Hepatocyte (in vitro differentiated cells): ENCODE results near the gene KRT23. TPM values are rescaled to one million over a fixed set of nuclear protein-coding genes. Genes with fewer than 3 reads are reported as not detected.

ENCODE experiments used
- DNase-seq: peaks from one replicate; pipeline ENCODE4 v3.0.0-alpha.2; 2016; ENCODE audit warnings: low spot score
- H2AFZ ChIP-seq: fragments of 200-600 bp; sonication (generic); 2 replicates; pipeline ENCODE4 v1.6.0; 2016; ENCODE audit warnings: antibody characterized with exemption, mild to moderate bottlenecking
- H3K27ac ChIP-seq: fragments of 200-600 bp; sonication (generic); 2 replicates; pipeline ENCODE4 v1.5.1; 2016; ENCODE audit warnings: mild to moderate bottlenecking
- H3K27me3 ChIP-seq: fragments of 200-600 bp; sonication (generic); 2 replicates; pipeline ENCODE4 v1.6.1; 2016
- H3K36me3 ChIP-seq: fragments of 200-600 bp; sonication (generic); replicated peaks from 2 replicates; pipeline ENCODE4 v1.5.1; 2016; ENCODE audit warnings: low read depth; ENCODE audit not compliant: insufficient read depth
- H3K4me1 ChIP-seq: fragments of 200-600 bp; sonication (generic); 2 replicates; pipeline ENCODE4 v1.5.1; 2016; ENCODE audit warnings: mild to moderate bottlenecking, moderate library complexity; ENCODE audit not compliant: insufficient read depth
- H3K4me2 ChIP-seq: fragments of 200-600 bp; sonication (generic); 2 replicates; pipeline ENCODE4 v1.6.0; 2016
- H3K4me3 ChIP-seq: fragments of 200-600 bp; sonication (generic); 2 replicates; pipeline ENCODE4 v1.5.1; 2016; ENCODE audit warnings: mild to moderate bottlenecking
- H3K79me2 ChIP-seq: fragments of 200-600 bp; sonication (generic); 2 replicates; pipeline ENCODE4 v1.6.0; 2017; ENCODE audit warnings: mild to moderate bottlenecking
- H3K9me2 ChIP-seq: fragments of 200-600 bp; sonication (generic); replicated peaks from 2 replicates; pipeline ENCODE4 v1.6.0; 2017; ENCODE audit warnings: mild to moderate bottlenecking; ENCODE audit not compliant: insufficient read depth
- H3K9me3 ChIP-seq: fragments of 200-600 bp; sonication (generic); 2 replicates; pipeline ENCODE4 v1.5.1; 2016; ENCODE audit warnings: low read depth, mild to moderate bottlenecking
- H4K20me1 ChIP-seq: fragments of 200-600 bp; sonication (generic); 2 replicates; pipeline ENCODE4 v1.6.0; 2016; ENCODE audit warnings: mild to moderate bottlenecking; ENCODE audit not compliant: insufficient read depth, poor library complexity, severe bottlenecking
- CTCF ChIP-seq: fragments of 200-600 bp; sonication (generic); IDR thresholded peaks from 2 replicates; pipeline ENCODE4 v1.5.1; 2016; ENCODE audit warnings: antibody characterized with exemption, mild to moderate bottlenecking; ENCODE audit not compliant: poor library complexity
- EZH2 ChIP-seq: fragments of 200-600 bp; sonication (generic); IDR thresholded peaks from 2 replicates; pipeline ENCODE4 v1.6.1; 2016; ENCODE audit warnings: antibody characterized with exemption, mild to moderate bottlenecking, borderline replicate concordance
- EZH2phosphoT487 ChIP-seq: fragments of 200-600 bp; sonication (generic); IDR thresholded peaks from one replicate; pipeline ENCODE4 v1.6.1; 2018; ENCODE audit warnings: antibody characterized with exemption, mild to moderate bottlenecking, low read depth, moderate library complexity; ENCODE audit not compliant: unreplicated experiment, severe bottlenecking
- WGBS: methylation state at CpG from one replicate; pipeline ENCODE4 v1.1.6; 2016; ENCODE audit warnings: low lambda C conversion rate; ENCODE audit errors: missing lambda C conversion rate; 5-methylcytosine and 5-hydroxymethylcytosine counted together
- polyA plus RNA-seq: library from polyadenylated mRNA; unstranded; fragments of >200 nt; fragmentation: Nextera tagmentation; extraction: Ambion mirVana; gene quantifications from 2 replicates; pipeline ENCODE4 v1.2.1, GENCODE V29; 2016
- total RNA-seq: library from RNA; depleted of rRNA; stranded (reverse); fragments of >200 nt; gene quantifications from 2 replicates; pipeline ENCODE4 v1.2.3, GENCODE V29; 2014

Gene KRT23
- total and polyA plus RNA-seq, 2 experiments from 2014 or later: 2.0 to 6.4 TPM

- no peaks in the 10 kb centered on the region for H3K9me2 ChIP-seq
- H3K79me2 ChIP-seq: no peaks in the 10 kb centered on the region
- H3K4me1 ChIP-seq: peaks cover 13% of the 10 kb centered on the region
- peak; percentile 75 for TF ChIP-seq CTCF
- no peak for TF ChIP-seq EZH2phosphoT487
- no peaks in the 10 kb centered on the region for H3K27me3 ChIP-seq
- no peaks in the 10 kb centered on the region for H3K9me3 ChIP-seq
- no peaks in the 10 kb centered on the region for H4K20me1 ChIP-seq
- peak; percentile 95 for DNase-seq
- peak overlapping the region; percentile 73 for H3K27ac ChIP-seq
- H2AFZ ChIP-seq: no peak overlapping the region
- no peak overlapping the region for H3K4me3 ChIP-seq
- WGBS: under 1% methylated on average over 5 of the region's 5 CpGs
- peak overlapping the region; percentile 11 for H3K4me2 ChIP-seq
- H3K36me3 ChIP-seq: no peaks in the 10 kb centered on the region
Observed at GRCh38 chr17:40909351-40909750, 28.1 kb downstream of the KRT23 start.

- no peaks in the 10 kb centered on the region for H3K79me2 ChIP-seq
- H3K4me3 ChIP-seq: no peak overlapping the region
- no peaks in the 10 kb centered on the region for H3K9me2 ChIP-seq
- DNase-seq: no peak
- no peaks in the 10 kb centered on the region for H3K36me3 ChIP-seq
- no peak overlapping the region for H2AFZ ChIP-seq
- WGBS: 91% methylated on average over 4 of the region's 4 CpGs
- H3K27ac ChIP-seq: no peak overlapping the region
- H3K27me3 ChIP-seq: no peaks in the 10 kb centered on the region
- H4K20me1 ChIP-seq: no peaks in the 10 kb centered on the region
- peaks cover 22% of the 10 kb centered on the region for H3K4me1 ChIP-seq
- H3K4me2 ChIP-seq: no peak overlapping the region
- TF ChIP-seq EZH2phosphoT487: no peak
- no peak for TF ChIP-seq EZH2
- no peak for TF ChIP-seq CTCF
- H3K9me3 ChIP-seq: no peaks in the 10 kb centered on the region
Observed at GRCh38 chr17:40906613-40907012, 30.8 kb downstream of the KRT23 start.

- DNase-seq: no peak
Observed at GRCh38 chr17:40905370-40905769, 32.1 kb downstream of the KRT23 start.

More at GRCh38 chr17:40905370-40905769, 32.1 kb downstream of the KRT23 start:
- no peaks in the 10 kb centered on the region for H3K36me3 ChIP-seq
- H4K20me1 ChIP-seq: no peaks in the 10 kb centered on the region
- H3K4me1 ChIP-seq: peaks cover 26% of the 10 kb centered on the region
- 95% methylated on average over 5 of the region's 5 CpGs for WGBS
- TF ChIP-seq EZH2phosphoT487 (no peak), EZH2 (no peak), CTCF (no peak)
- no peaks in the 10 kb centered on the region for H3K9me2 ChIP-seq
- H2AFZ ChIP-seq: no peak overlapping the region
- H3K4me2 ChIP-seq: no peak overlapping the region
- no peak overlapping the region for H3K4me3 ChIP-seq
- H3K9me3 ChIP-seq: no peaks in the 10 kb centered on the region
- H3K27me3 ChIP-seq: no peaks in the 10 kb centered on the region
- no peak overlapping the region for H3K27ac ChIP-seq
- H3K79me2 ChIP-seq: no peaks in the 10 kb centered on the region
